ENCODE measurements around the gene ICAM4. TPM values are rescaled to one million over a fixed set of nuclear protein-coding genes. Genes with fewer than 3 reads are reported as not detected.

Gene ICAM4
- total RNA-seq, 4 donors from 2014 or later = 0.47 TPM; not detected in 3

GRCh38 chr19:10254244-10254643, 32.5 kb upstream of the ICAM4 start:
- Histone ChIP-seq H3K9me3 (no peaks in the 10 kb centered on the region), H3K4me1 (peaks cover 0 to 41% (median 8%) of the 10 kb centered on the region in 3 donors), H3K36me3 (peaks cover 0 to 56% of the 10 kb centered on the region in 2 donors), H3K27me3 (no peaks in the 10 kb centered on the region), H3K27ac (no peak overlapping the region), H3K4me3 (no peak overlapping the region)
- 79% methylated on average over 2 of the region's 3 CpGs; no CpG with 5 or more reads in 1 of the 2 donors for WGBS, 2 donors (ENCODE audit: low coverage in 1 of 2)
- TF ChIP-seq CTCF (IDR thresholded peaks at IDR 0.05) (no peak), EP300 (IDR thresholded peaks at IDR 0.05) (no peak), POLR2A (IDR thresholded peaks at IDR 0.05) (no peak), POLR2AphosphoS5 (IDR thresholded peaks at IDR 0.05) (no peak)
- no peak for ATAC-seq

- Histone ChIP-seq H3K36me3 (peaks cover 0 to 67% of the 10 kb centered on the region in 2 donors), H3K4me3 (no peak overlapping the region), H3K9me3 (no peaks in the 10 kb centered on the region), H3K4me1 (peaks cover 0 to 35% (median 9%) of the 10 kb centered on the region in 3 donors), H3K27ac (no peak overlapping the region), H3K27me3 (no peaks in the 10 kb centered on the region)
- TF ChIP-seq POLR2AphosphoS5 (IDR thresholded peaks at IDR 0.05) (no peak), CTCF (IDR thresholded peaks at IDR 0.05) (no peak), EP300 (IDR thresholded peaks at IDR 0.05) (no peak), POLR2A (IDR thresholded peaks at IDR 0.05) (no peak)
- ATAC-seq = no peak
- WGBS, 2 donors (ENCODE audit: low coverage in 1 of 2) = 85% methylated on average over 2 of the region's 2 CpGs; no CpG with 5 or more reads in 1 of the 2 donors
These were observed 31.4 kb upstream of the ICAM4 start for GRCh38 chr19:10255358-10255757.

DNA sequence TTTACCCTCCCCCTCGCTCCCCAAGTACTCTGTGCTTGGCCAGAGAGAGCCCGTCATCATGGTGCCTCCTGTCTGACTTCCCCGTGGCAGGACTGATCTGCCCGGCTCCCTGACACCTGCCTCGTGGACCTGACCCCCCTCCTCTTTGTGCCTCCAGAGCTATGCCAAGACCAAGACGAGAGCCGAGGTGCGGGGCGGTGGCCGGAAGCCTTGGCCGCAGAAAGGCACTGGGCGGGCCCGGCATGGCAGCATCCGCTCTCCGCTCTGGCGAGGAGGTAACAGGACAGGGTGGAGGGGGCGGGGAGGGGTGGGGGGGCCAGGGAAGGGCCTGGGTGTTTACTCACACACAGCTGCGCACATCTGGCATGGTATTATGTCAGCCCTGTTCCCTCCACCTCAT, 30.2 kb upstream of the ICAM4 start:
- peaks cover 0 to 67% of the 10 kb centered on the region in 2 donors for H3K36me3 ChIP-seq
- H3K4me1 ChIP-seq = peaks cover 0 to 24% (median 9%) of the 10 kb centered on the region in 3 donors
- no peaks in the 10 kb centered on the region for H3K9me3 ChIP-seq
- no peaks in the 10 kb centered on the region for H3K27me3 ChIP-seq
- ATAC-seq = no peak
- H3K4me3 ChIP-seq = no peak overlapping the region
- H3K27ac ChIP-seq = no peak overlapping the region
- 56% methylated on average over 2 of the region's 18 CpGs; no CpG with 5 or more reads in 1 of the 2 donors for WGBS, 2 donors (ENCODE audit: low coverage in 1 of 2)
- TF ChIP-seq POLR2A (IDR thresholded peaks at IDR 0.05) = no peak
- no peak for TF ChIP-seq CTCF (IDR thresholded peaks at IDR 0.05)
- no peak for TF ChIP-seq POLR2AphosphoS5 (IDR thresholded peaks at IDR 0.05)
- no peak for TF ChIP-seq EP300 (IDR thresholded peaks at IDR 0.05)

- H3K36me3 ChIP-seq = peaks cover 0 to 67% of the 10 kb centered on the region in 2 donors
- WGBS, 2 donors (ENCODE audit: low coverage in 1 of 2) = 71 to 76% methylated on average over 5 to 8 of the region's 9 CpGs
These were observed 29.7 kb upstream of the ICAM4 start for GRCh38 chr19:10256970-10257615.

More at GRCh38 chr19:10256970-10257615, 29.7 kb upstream of the ICAM4 start:
- Histone ChIP-seq H3K4me1 (peaks cover 0 to 24% (median 9%) of the 10 kb centered on the region in 3 donors), H3K4me3 (no peak overlapping the region), H3K27ac (no peak overlapping the region), H3K9me3 (no peaks in the 10 kb centered on the region), H3K27me3 (no peaks in the 10 kb centered on the region)
- ATAC-seq = no peak
- no peak for TF ChIP-seq POLR2AphosphoS5 (IDR thresholded peaks at IDR 0.05)
- TF ChIP-seq CTCF (IDR thresholded peaks at IDR 0.05) = no peak
- TF ChIP-seq POLR2A (IDR thresholded peaks at IDR 0.05) = no peak
- TF ChIP-seq EP300 (IDR thresholded peaks at IDR 0.05) = no peak
